OCI-LY3 (cell line): ENCODE measurements around the gene GRSF1.
A peak's percentile ranks its signal among the peaks of the same experiment; 100 is the strongest.
"Not testable (repeated sequence)": the region's sequence is repeated elsewhere in the genome, so short reads cannot be mapped to it uniquely, and the experiment has no call there.

Source experiments
- H2AFZ ChIP-seq: fragments of 200-600, 300-600 bp; shearing (Covaris generic); 2 replicates; pipeline ENCODE4 v1.6.0; 2014; ENCODE audit warnings: antibody characterized with exemption, low read depth, low read length
- H3K27ac ChIP-seq: fragments of 200-600, 300-600 bp; sonication (generic); 2 replicates; pipeline ENCODE4 v1.5.1; 2014; ENCODE audit warnings: mild to moderate bottlenecking, low read length, moderate library complexity, mixed read lengths
- H3K27me3 ChIP-seq: fragments of 200-600, 300-600 bp; sonication (generic); 2 replicates; pipeline ENCODE4 v1.6.1; 2014; ENCODE audit warnings: low read depth, low read length, mixed read lengths
- H3K36me3 ChIP-seq: fragments of 200-600, 300-600 bp; sonication (generic); replicated peaks from 2 replicates; pipeline ENCODE3; 2014; ENCODE audit warnings: low read depth, low read length, mixed read lengths
- H3K4me1 ChIP-seq: fragments of 300-600, 200-600 bp; sonication (generic); 2 replicates; pipeline ENCODE4 v1.6.1; 2014; ENCODE audit warnings: low read length, mixed read lengths
- H3K4me2 ChIP-seq: fragments of 200-600, 300-600 bp; sonication (generic); 2 replicates; pipeline ENCODE4 v1.6.1; 2014; ENCODE audit warnings: low read length, mixed read lengths
- H3K4me3 ChIP-seq: fragments of 300-600, 200-600 bp; sonication (generic); 2 replicates; pipeline ENCODE4 v1.5.1; 2014; ENCODE audit warnings: antibody characterized with exemption, mild to moderate bottlenecking, low read length, moderate library complexity
- H3K79me2 ChIP-seq: fragments of 300-600, 200-600 bp; shearing (Covaris generic); 2 replicates; pipeline ENCODE4 v1.6.1; 2014; ENCODE audit warnings: mild to moderate bottlenecking, low read length, mixed read lengths
- H3K9ac ChIP-seq: fragments of 300-600, 200-600 bp; shearing (Covaris generic); 2 replicates; pipeline ENCODE4 v1.6.0; 2014; ENCODE audit warnings: mild to moderate bottlenecking, low read length, moderate library complexity
- H3K9me3 ChIP-seq: fragments of 200-600, 300-600 bp; shearing (Covaris generic); 2 replicates; pipeline ENCODE4 v1.6.1; 2014; ENCODE audit warnings: low read length, mixed read lengths; ENCODE audit not compliant: insufficient read depth
- H4K20me1 ChIP-seq: fragments of 200-600, 300-600 bp; sonication (generic); 2 replicates; pipeline ENCODE4 v1.6.1; 2016; ENCODE audit warnings: low read length, mixed read lengths; ENCODE audit not compliant: insufficient read depth
- EZH2phosphoT487 ChIP-seq: fragments of 200-600 bp; shearing (Covaris generic); IDR thresholded peaks from 2 replicates; pipeline ENCODE4 v1.6.1; 2018; ENCODE audit warnings: antibody characterized with exemption, mixed run types, low read depth
- TF ChIP-seq, protein P1 (sequence below): fragments of 200-600, 300-600 bp; sonication (generic); IDR thresholded peaks from 2 replicates; pipeline ENCODE4 v1.5.1; 2014; ENCODE audit warnings: antibody characterized with exemption, low read length, low read depth

GRSF1 gene

DNA sequence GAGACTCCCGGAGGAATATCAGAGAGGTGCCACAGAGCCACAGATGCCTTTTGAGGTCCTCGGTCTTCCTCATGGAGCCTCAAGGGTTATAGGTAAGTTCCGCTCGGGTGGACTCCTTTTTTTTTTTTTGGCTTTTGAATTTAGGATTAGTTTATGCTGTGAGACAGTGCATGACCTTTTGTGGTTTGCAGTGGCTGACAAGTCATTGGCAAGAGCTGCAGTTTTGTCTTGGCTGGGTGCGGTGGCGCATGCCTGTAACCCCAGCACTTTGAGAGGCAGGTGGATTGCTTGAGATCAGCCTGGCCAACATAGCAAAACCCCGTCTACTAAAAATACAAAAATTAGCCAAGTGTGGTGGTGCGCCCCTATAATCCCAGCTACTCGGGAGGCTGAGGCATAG, 4.5 kb upstream of the GRSF1 start:
- Histone ChIP-seq H3K27ac (no peak overlapping the region), H3K4me1 (peaks cover 26% of the 10 kb centered on the region), H2AFZ (no peak overlapping the region), H3K36me3 (no peaks in the 10 kb centered on the region), H4K20me1 (no peaks in the 10 kb centered on the region), H3K27me3 (no peaks in the 10 kb centered on the region), H3K79me2 (peaks cover 5% of the 10 kb centered on the region), H3K4me3 (no peak overlapping the region), H3K4me2 (no peak overlapping the region), H3K9ac (no peak overlapping the region), H3K9me3 (no peaks in the 10 kb centered on the region)
- TF ChIP-seq, protein P1, sequence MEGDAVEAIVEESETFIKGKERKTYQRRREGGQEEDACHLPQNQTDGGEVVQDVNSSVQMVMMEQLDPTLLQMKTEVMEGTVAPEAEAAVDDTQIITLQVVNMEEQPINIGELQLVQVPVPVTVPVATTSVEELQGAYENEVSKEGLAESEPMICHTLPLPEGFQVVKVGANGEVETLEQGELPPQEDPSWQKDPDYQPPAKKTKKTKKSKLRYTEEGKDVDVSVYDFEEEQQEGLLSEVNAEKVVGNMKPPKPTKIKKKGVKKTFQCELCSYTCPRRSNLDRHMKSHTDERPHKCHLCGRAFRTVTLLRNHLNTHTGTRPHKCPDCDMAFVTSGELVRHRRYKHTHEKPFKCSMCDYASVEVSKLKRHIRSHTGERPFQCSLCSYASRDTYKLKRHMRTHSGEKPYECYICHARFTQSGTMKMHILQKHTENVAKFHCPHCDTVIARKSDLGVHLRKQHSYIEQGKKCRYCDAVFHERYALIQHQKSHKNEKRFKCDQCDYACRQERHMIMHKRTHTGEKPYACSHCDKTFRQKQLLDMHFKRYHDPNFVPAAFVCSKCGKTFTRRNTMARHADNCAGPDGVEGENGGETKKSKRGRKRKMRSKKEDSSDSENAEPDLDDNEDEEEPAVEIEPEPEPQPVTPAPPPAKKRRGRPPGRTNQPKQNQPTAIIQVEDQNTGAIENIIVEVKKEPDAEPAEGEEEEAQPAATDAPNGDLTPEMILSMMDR: no peak
- no peak for TF ChIP-seq EZH2phosphoT487

DNA sequence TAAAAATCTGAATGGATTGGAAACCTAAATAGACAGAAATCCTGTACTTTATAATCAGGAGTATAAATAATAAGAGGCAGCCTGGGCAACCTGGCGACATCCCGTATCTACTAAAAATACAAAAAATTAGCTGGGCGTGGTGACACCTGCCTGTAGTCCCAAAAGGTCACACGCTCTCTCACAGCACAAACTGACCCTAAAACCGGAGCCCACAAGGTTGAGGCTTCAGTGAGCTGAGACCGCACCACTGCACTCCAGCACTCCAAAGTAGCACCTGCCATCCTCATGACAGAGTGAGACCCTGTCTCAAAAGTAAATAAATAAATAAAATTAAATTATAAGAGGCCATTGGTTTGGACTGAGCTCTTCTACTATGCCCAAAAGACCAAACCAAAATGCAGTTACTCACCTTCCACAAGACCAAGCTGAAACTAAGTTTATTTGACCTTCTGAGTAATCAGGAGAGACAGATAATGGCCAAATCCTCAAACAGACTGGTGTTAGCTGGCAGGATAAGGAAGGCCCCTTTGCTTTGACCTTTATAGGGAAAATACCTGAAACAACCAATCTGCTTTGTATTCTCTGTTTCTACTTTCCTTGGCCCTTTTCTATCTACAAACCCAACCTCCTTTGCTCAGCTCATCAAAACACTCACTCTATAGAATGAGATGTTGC, 3.2 kb upstream of the GRSF1 start:
- Histone ChIP-seq H3K27me3 (no peaks in the 10 kb centered on the region), H3K9ac (no peak overlapping the region), H3K79me2 (peaks cover 18% of the 10 kb centered on the region), H3K4me3 (peak overlapping the region; percentile 18; the same call in 1 of the 2 replicates), H3K36me3 (no peaks in the 10 kb centered on the region), H3K27ac (peak overlapping the region; percentile 15; the same call in 1 of the 2 replicates), H3K4me1 (peaks cover 23% of the 10 kb centered on the region), H4K20me1 (peaks cover 6% of the 10 kb centered on the region), H3K9me3 (no peaks in the 10 kb centered on the region), H3K4me2 (peak overlapping the region; percentile 42), H2AFZ (no peak overlapping the region; the same call in 1 of the 2 replicates)
- TF ChIP-seq, protein P1: no peak
- TF ChIP-seq EZH2phosphoT487: no peak

DNA sequence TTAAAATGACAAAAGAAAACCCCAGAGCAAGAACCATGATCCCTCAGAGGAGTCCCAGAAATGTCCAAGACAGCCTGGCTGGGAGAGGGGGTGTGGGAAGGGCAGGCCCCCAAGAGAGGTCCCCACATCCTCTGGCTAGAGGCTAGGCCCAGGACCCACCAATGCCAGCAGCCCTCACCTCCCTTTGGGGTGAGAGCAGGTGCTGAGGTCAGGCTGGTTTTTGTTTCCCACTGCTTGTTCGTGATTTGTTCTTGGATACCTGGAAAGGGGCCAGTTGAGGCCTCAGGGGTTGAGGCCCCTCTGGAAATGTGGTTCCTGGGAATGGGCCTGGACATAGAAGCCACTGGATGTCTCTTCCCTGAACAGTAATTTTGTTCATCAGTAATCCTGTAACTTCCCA, 2.3 kb upstream of the GRSF1 start:
- H3K4me1 ChIP-seq: peaks cover 31% of the 10 kb centered on the region
- no peak overlapping the region for H3K9ac ChIP-seq
- no peak for TF ChIP-seq EZH2phosphoT487
- TF ChIP-seq, protein P1: no peak
- H2AFZ ChIP-seq: no peak overlapping the region
- H3K36me3 ChIP-seq: peaks cover 2% of the 10 kb centered on the region
- H3K79me2 ChIP-seq: peaks cover 27% of the 10 kb centered on the region
- H3K4me3 ChIP-seq: no peak overlapping the region
- no peak overlapping the region for H3K27ac ChIP-seq
- H3K4me2 ChIP-seq: no peak overlapping the region
- peaks cover 14% of the 10 kb centered on the region for H4K20me1 ChIP-seq
- H3K9me3 ChIP-seq: no peaks in the 10 kb centered on the region
- no peaks in the 10 kb centered on the region for H3K27me3 ChIP-seq

DNA sequence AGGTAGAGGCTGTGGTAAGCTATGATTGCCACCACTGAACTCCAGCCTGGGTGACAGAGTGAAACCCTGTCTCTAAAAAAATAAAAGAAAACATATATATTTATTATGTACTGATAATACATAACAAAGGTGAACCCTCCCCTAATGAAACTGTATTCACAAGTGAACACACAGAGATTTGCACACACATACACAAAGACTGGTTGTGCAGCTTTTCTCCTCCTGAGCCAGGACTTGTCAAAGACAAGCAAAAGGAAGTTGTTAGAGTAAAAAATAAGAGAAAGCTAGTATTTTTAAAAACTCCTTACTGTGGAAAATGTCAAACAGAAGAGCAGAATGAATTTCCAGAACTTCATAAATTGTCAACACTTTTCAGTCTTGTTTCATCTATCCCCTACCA, 1.5 kb upstream of the GRSF1 start:
- peaks cover 38% of the 10 kb centered on the region for H3K4me1 ChIP-seq
- H3K4me3 ChIP-seq: no peak overlapping the region
- peaks cover 21% of the 10 kb centered on the region for H4K20me1 ChIP-seq
- H3K79me2 ChIP-seq: peaks cover 34% of the 10 kb centered on the region
- no peaks in the 10 kb centered on the region for H3K27me3 ChIP-seq
- H3K9ac ChIP-seq: no peak overlapping the region
- H3K36me3 ChIP-seq: peaks cover 10% of the 10 kb centered on the region
- H2AFZ ChIP-seq: no peak overlapping the region
- no peak for TF ChIP-seq EZH2phosphoT487
- TF ChIP-seq, protein P1: no peak
- H3K9me3 ChIP-seq: no peaks in the 10 kb centered on the region
- H3K4me2 ChIP-seq: no peak overlapping the region
- H3K27ac ChIP-seq: no peak overlapping the region

DNA sequence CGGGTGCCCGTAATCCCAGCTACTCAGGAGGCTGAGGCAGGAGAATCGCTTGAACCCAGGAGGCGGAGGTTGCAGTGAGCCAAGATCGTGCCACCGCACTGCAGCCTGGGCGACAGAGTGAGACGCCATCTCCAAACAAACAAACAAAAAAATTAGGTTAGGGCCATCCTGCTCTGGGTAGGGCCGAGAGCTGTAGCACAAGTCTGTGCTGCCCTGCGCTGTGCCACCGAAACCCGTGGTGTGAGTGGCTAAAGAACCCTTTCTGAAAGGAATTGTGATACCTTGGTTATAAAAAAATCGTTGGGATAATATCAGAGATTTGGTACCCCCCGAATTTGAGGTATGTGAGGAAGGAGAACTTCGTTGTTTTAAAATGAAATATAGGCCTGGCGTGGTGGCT, 941 bp upstream of the GRSF1 start:
- Histone ChIP-seq H4K20me1 (peaks cover 27% of the 10 kb centered on the region), H3K79me2 (peaks cover 40% of the 10 kb centered on the region), H3K36me3 (peaks cover 14% of the 10 kb centered on the region), H3K4me1 (peaks cover 39% of the 10 kb centered on the region)
- not testable (repeated sequence) for H3K4me3 ChIP-seq, H3K9ac ChIP-seq, H3K27ac ChIP-seq, H3K4me2 ChIP-seq, H3K27me3 ChIP-seq, H3K9me3 ChIP-seq, H2AFZ ChIP-seq

DNA sequence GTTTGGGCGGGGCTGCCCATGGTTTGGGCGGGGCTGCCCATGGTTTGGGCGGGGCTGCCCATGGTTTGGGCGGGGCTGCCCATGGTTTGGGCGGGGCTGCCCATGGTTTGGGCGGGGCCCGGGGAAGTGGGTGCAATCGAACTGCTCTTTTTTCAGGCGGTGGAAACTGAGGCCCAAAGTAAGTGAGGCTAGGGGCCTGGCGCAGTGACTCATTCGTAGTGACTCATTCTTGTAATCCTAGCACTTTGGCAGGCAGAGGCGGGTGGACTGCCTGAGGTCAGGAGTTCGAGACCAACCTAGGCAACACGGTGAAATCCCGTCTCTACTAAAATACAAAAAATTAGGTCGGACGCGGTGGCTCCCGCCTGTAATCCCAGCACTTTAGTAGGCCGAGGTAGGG, 447 bp upstream of the GRSF1 start:
- not testable (repeated sequence) for H3K9me3 ChIP-seq, H3K27me3 ChIP-seq, H3K9ac ChIP-seq, H2AFZ ChIP-seq, H3K27ac ChIP-seq
- Histone ChIP-seq H3K4me3 (peak overlapping the region; percentile 48), H3K79me2 (peaks cover 45% of the 10 kb centered on the region), H3K4me1 (peaks cover 39% of the 10 kb centered on the region), H3K4me2 (peak overlapping the region; percentile 25; the same call in 1 of the 2 replicates), H4K20me1 (peaks cover 29% of the 10 kb centered on the region), H3K36me3 (peaks cover 15% of the 10 kb centered on the region)
